ENCODE results near the gene TSHZ2.

DNA sequence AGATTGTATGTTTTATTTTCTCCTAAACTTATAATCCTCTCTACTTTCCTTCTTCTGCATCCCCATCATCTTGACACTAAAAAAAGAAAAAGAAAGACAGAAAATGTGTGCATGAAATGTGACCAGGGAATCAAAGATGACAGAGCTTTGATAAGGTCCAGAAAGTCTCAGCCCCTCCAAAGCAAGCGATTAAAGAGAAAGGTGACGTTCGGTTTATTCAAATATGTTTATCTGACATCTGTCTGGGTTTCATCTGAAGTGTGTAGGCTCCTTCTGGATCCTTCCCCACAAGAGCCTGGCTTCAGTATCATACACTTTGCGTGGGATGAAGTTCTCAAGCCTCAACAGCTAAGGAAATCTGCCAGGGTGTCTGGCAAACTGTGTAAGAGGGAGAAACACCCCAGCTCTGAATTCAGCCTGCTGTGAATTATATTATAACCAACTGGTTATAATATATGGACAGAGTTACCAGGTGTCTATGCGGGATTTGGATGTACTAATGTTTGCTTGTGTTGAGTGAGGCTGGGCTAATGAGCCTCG, 358.5 kb downstream of the TSHZ2 start:
- TF ChIP-seq, protein P1, sequence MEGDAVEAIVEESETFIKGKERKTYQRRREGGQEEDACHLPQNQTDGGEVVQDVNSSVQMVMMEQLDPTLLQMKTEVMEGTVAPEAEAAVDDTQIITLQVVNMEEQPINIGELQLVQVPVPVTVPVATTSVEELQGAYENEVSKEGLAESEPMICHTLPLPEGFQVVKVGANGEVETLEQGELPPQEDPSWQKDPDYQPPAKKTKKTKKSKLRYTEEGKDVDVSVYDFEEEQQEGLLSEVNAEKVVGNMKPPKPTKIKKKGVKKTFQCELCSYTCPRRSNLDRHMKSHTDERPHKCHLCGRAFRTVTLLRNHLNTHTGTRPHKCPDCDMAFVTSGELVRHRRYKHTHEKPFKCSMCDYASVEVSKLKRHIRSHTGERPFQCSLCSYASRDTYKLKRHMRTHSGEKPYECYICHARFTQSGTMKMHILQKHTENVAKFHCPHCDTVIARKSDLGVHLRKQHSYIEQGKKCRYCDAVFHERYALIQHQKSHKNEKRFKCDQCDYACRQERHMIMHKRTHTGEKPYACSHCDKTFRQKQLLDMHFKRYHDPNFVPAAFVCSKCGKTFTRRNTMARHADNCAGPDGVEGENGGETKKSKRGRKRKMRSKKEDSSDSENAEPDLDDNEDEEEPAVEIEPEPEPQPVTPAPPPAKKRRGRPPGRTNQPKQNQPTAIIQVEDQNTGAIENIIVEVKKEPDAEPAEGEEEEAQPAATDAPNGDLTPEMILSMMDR (IDR thresholded peaks at IDR 0.05) = no peak
- TF ChIP-seq POLR2A (IDR thresholded peaks at IDR 0.05) = no peak

Data from heart left ventricle (tissue), 13 donors.